Breast epithelium (tissue), 3 donors: ENCODE data around the gene CCL3.
"Not testable (repeated sequence)": the region's sequence is repeated elsewhere in the genome, so short reads cannot be mapped to it uniquely, and the experiment has no call there.

Experiments
- POLR2A ChIP-seq: fragments of 450-650 bp; IDR thresholded peaks from one replicate; pipeline ENCODE4 v1.6.1; 2016; ENCODE audit warnings: antibody characterized with exemption, mild to moderate bottlenecking, moderate library complexity
- TF ChIP-seq, protein P1 (sequence below), 3 donors: fragments of 450-650 bp; IDR thresholded peaks; one replicate each; pipeline ENCODE4 v1.5.1; 2016 to 2017; ENCODE audit warnings: antibody characterized with exemption in 3 of 3, mild to moderate bottlenecking in 3 of 3, moderate library complexity in 3 of 3

DNA sequence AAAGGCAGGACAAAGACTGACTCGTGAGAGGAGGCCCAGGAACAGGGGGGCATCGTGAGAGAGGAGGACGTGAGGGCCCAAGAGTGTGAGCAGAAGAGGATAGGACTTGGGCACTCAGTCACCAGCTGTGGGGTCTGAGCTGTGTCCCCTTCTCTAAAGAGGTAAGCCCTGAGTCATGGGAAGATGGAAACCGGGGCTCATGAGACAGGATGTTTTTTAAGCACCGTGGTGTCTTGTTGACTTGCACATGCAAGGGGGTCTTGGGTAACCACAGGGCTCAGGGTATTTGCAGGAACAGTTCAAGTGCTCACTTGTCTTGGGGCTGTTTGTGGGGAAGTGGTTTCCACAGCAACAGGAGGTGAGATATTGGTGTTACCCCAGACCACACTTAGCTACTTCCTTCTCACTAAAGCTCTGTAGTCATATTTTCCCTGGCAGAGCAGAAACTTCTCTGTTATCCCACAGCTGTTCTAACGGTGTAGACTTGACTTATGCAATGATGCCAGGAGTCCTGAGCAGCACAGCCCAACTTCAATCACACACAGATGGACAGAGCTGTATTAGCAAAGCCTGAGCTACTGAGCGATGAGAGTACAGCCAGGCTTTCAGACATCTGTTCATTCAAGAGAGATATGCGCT lies 7.3 kb downstream of the CCL3 start:
- TF ChIP-seq, protein P1, sequence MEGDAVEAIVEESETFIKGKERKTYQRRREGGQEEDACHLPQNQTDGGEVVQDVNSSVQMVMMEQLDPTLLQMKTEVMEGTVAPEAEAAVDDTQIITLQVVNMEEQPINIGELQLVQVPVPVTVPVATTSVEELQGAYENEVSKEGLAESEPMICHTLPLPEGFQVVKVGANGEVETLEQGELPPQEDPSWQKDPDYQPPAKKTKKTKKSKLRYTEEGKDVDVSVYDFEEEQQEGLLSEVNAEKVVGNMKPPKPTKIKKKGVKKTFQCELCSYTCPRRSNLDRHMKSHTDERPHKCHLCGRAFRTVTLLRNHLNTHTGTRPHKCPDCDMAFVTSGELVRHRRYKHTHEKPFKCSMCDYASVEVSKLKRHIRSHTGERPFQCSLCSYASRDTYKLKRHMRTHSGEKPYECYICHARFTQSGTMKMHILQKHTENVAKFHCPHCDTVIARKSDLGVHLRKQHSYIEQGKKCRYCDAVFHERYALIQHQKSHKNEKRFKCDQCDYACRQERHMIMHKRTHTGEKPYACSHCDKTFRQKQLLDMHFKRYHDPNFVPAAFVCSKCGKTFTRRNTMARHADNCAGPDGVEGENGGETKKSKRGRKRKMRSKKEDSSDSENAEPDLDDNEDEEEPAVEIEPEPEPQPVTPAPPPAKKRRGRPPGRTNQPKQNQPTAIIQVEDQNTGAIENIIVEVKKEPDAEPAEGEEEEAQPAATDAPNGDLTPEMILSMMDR (IDR thresholded peaks at IDR 0.05) = not testable (repeated sequence)
- not testable (repeated sequence) for TF ChIP-seq POLR2A
